ENCODE results near the gene DNAH5.

Gene DNAH5

GRCh38 chr5:13700626-13701025, 243.9 kb downstream of the DNAH5 start:
- DNase-seq: no peak

- no peak for DNase-seq
Observed at GRCh38 chr5:13698885-13699284, 245.6 kb downstream of the DNAH5 start.

- DNase-seq: no peak
Observed at GRCh38 chr5:13695076-13695712, 249.3 kb downstream of the DNAH5 start.

GRCh38 chr5:13692172-13692571, 252.3 kb downstream of the DNAH5 start:
- DNase-seq: no peak

GRCh38 chr5:13676531-13676930, 268.0 kb downstream of the DNAH5 start:
- DNase-seq: no peak

- DNase-seq: no peak
Observed at GRCh38 chr5:13674391-13674790, 270.1 kb downstream of the DNAH5 start.

GRCh38 chr5:13673511-13673910, 271.0 kb downstream of the DNAH5 start:
- DNase-seq: no peak

- no peak for DNase-seq
Observed at GRCh38 chr5:13664377-13664776, 280.1 kb downstream of the DNAH5 start.

GRCh38 chr5:13662626-13663025, 281.9 kb downstream of the DNAH5 start:
- no peak for DNase-seq

GRCh38 chr5:13661272-13661671, 283.2 kb downstream of the DNAH5 start:
- DNase-seq: no peak

GRCh38 chr5:13660072-13660471, 284.4 kb downstream of the DNAH5 start:
- DNase-seq: no peak

- DNase-seq: no peak
Observed at GRCh38 chr5:13659391-13659790, 285.1 kb downstream of the DNAH5 start.

- DNase-seq: no peak
Observed at GRCh38 chr5:13658761-13659160, 285.7 kb downstream of the DNAH5 start.

- DNase-seq: no peak
Observed at GRCh38 chr5:13658152-13658551, 286.3 kb downstream of the DNAH5 start.

- no peak for DNase-seq
Observed at GRCh38 chr5:13653709-13654108, 290.8 kb downstream of the DNAH5 start.

GRCh38 chr5:13649656-13650055, 294.8 kb downstream of the DNAH5 start:
- no peak for DNase-seq

GRCh38 chr5:13648822-13649221, 295.7 kb downstream of the DNAH5 start:
- no peak for DNase-seq

GRCh38 chr5:13643734-13644133, 300.8 kb downstream of the DNAH5 start:
- DNase-seq: no peak

GRCh38 chr5:13643196-13643595, 301.3 kb downstream of the DNAH5 start:
- DNase-seq: no peak
